H1 (cell line): ENCODE results near the gene DMRT1. TPM values are rescaled to one million over a fixed set of nuclear protein-coding genes. Genes with fewer than 3 reads are reported as not detected.

ENCODE experiments used
- CTCF ChIA-PET: fragments of 300-600 bp; sonication (Branson Sonifier 250); formaldehyde crosslinking; loops from one replicate; lab custom pipeline; 2021; ENCODE audit not compliant: partially characterized antibody; lab: Charles Lee
- POLR2A ChIA-PET: fragments of 300-600 bp; sonication (Branson Sonifier 250); formaldehyde crosslinking; loops from one replicate; lab custom pipeline; 2021; ENCODE audit warnings: inconsistent platforms; ENCODE audit not compliant: partially characterized antibody; lab: Charles Lee
- DNase-seq, 2 experiments: peaks; one replicate each; pipeline versions ENCODE4 v3.0.0 to v3.0.0-alpha.2; 2010 to 2022; ENCODE audit warnings: low spot score in 2 of 2, low read depth in 1 of 2, mixed read lengths in 1 of 2
- FAIRE-seq: peaks from 2 replicates; lab custom pipeline; 2011; peaks lifted over from hg19 to GRCh38; lab: Jason Lieb, UNC
- H2AFZ ChIP-seq: 2 replicates; pipeline ENCODE4 v1.8.1; 2012; ENCODE audit warnings: low read length, inconsistent platforms
- H2AK5ac ChIP-seq: 2 replicates; pipeline ENCODE4 v1.6.1; 2013; ENCODE audit warnings: low read depth, low read length
- H2BK120ac ChIP-seq: replicated peaks from 2 replicates; pipeline ENCODE3; 2013; ENCODE audit warnings: low read depth, low read length, inconsistent platforms
- H2BK12ac ChIP-seq: 2 replicates; pipeline ENCODE4 v1.6.1; 2013; ENCODE audit warnings: low read depth, low read length
- H2BK15ac ChIP-seq: 2 replicates; pipeline ENCODE4 v1.6.1; 2013; ENCODE audit warnings: low read length
- H2BK20ac ChIP-seq: 2 replicates; pipeline ENCODE4 v1.6.1; 2013; ENCODE audit warnings: low read length
- H2BK5ac ChIP-seq: 2 replicates; pipeline ENCODE4 v1.6.1; 2013; ENCODE audit warnings: low read depth, low read length
- H3K14ac ChIP-seq: 2 replicates; pipeline ENCODE4 v1.6.1; 2013; ENCODE audit warnings: inconsistent platforms; ENCODE audit not compliant: insufficient read length
- H3K18ac ChIP-seq: 2 replicates; pipeline ENCODE4 v1.6.1; 2013; ENCODE audit warnings: low read length; ENCODE audit errors: extremely low read depth
- H3K23ac ChIP-seq: 2 replicates; pipeline ENCODE4 v1.6.1; 2013; ENCODE audit warnings: inconsistent platforms; ENCODE audit not compliant: insufficient read length
- H3K23me2 ChIP-seq: 2 replicates; pipeline ENCODE4 v1.6.1; 2013; ENCODE audit warnings: low read depth, low read length
- H3K27ac ChIP-seq: 2 replicates; pipeline ENCODE4 v1.6.1; 2011; ENCODE audit warnings: low read depth, low read length, inconsistent platforms
- H3K27me3 ChIP-seq, 4 experiments: replicated peaks in 1 of 4; 1 replicate in 1 of 4; 2 replicates in 3 of 4; pipeline versions ENCODE4 v1.6.1 to v1.8.1; 2011 to 2013; ENCODE audit warnings: low read length in 3 of 4, mild to moderate bottlenecking in 3 of 4, inconsistent platforms in 2 of 4, mixed read lengths in 2 of 4, moderate library complexity in 1 of 4; ENCODE audit not compliant: control insufficient read depth in 3 of 4, insufficient read depth in 3 of 4; ENCODE audit errors: extremely low read depth in 1 of 4
- H3K36me3 ChIP-seq, 4 experiments: 2 replicates each; pipeline versions ENCODE4 v1.6.1 to v1.8.1; 2011 to 2013; ENCODE audit warnings: mild to moderate bottlenecking in 4 of 4, low read length in 3 of 4, moderate library complexity in 2 of 4, control low read depth in 1 of 4, inconsistent platforms in 1 of 4; ENCODE audit not compliant: insufficient read depth in 4 of 4, control insufficient read depth in 2 of 4
- H3K4ac ChIP-seq: replicated peaks from 2 replicates; pipeline ENCODE3; 2013; ENCODE audit warnings: low read length, low read depth, mixed read lengths, inconsistent platforms; ENCODE audit not compliant: insufficient read length
- H3K4me1 ChIP-seq, 4 experiments: replicated peaks in 1 of 4; 1 replicate in 1 of 4; 2 replicates in 3 of 4; pipeline versions ENCODE4 v1.6.1 to v1.8.1; 2011 to 2013; ENCODE audit warnings: low read length in 3 of 4, inconsistent platforms in 2 of 4, mixed read lengths in 1 of 4; ENCODE audit not compliant: insufficient read depth in 4 of 4, control insufficient read depth in 3 of 4
- H3K4me2 ChIP-seq, 2 experiments: 2 replicates each; pipeline versions ENCODE4 v1.6.1 to v1.8.1; 2011 to 2013; ENCODE audit warnings: low read depth in 2 of 2, low read length in 2 of 2, control low read depth in 1 of 2, inconsistent platforms in 1 of 2, mild to moderate bottlenecking in 1 of 2; ENCODE audit not compliant: insufficient read depth in 1 of 2
- H3K4me3 ChIP-seq, 4 experiments: fragments of 200-600, 300-600 bp in 1 of 4; sonication (generic), shearing (Covaris generic), sonication (Bioruptor Twin) in 1 of 4; 2 replicates each; pipeline versions ENCODE4 v1.5.1 to v1.8.1; 2011 to 2016; ENCODE audit warnings: low read length in 4 of 4, low read depth in 3 of 4, control low read depth in 2 of 4, inconsistent platforms in 2 of 4, mild to moderate bottlenecking in 2 of 4, mixed read lengths in 1 of 4, moderate library complexity in 1 of 4; ENCODE audit not compliant: insufficient read depth in 2 of 4; ENCODE audit errors: extremely low read depth in 1 of 4
- H3K56ac ChIP-seq: replicated peaks from 2 replicates; pipeline ENCODE3; 2013; ENCODE audit warnings: low read depth, mild to moderate bottlenecking, mixed read lengths, low read length, inconsistent platforms; ENCODE audit not compliant: insufficient read length
- H3K79me1 ChIP-seq: 2 replicates; pipeline ENCODE4 v1.6.1; 2013; ENCODE audit warnings: low read depth, low read length, control low read depth
- H3K79me2 ChIP-seq, 2 experiments: 2 replicates each; pipeline versions ENCODE4 v1.6.1 to v1.8.1; 2012 to 2013; ENCODE audit warnings: low read length in 2 of 2, mild to moderate bottlenecking in 2 of 2, inconsistent platforms in 1 of 2; ENCODE audit not compliant: insufficient read depth in 2 of 2, control insufficient read depth in 1 of 2
- H3K9ac ChIP-seq, 4 experiments: replicated peaks in 1 of 4; 1 replicate in 1 of 4; 2 replicates in 3 of 4; pipeline versions ENCODE4 v1.6.1 to v1.8.1; 2011 to 2013; ENCODE audit warnings: low read depth in 3 of 4, low read length in 3 of 4, control low read depth in 2 of 4, mild to moderate bottlenecking in 2 of 4, moderate library complexity in 2 of 4, inconsistent platforms in 1 of 4; ENCODE audit errors: extremely low read depth in 1 of 4
- H3K9me3 ChIP-seq, 2 experiments: 2 replicates each; pipeline versions ENCODE4 v1.6.1 to v1.8.1; 2012 to 2013; ENCODE audit warnings: mild to moderate bottlenecking in 2 of 2, moderate library complexity in 2 of 2, control low read depth in 1 of 2, inconsistent platforms in 1 of 2, low read depth in 1 of 2, low read length in 1 of 2, mixed read lengths in 1 of 2; ENCODE audit not compliant: insufficient read depth in 2 of 2
- H4K20me1 ChIP-seq, 2 experiments: replicated peaks in 1 of 2; 2 replicates each; pipeline versions ENCODE3 to v1.8.1; 2011 to 2013; ENCODE audit warnings: inconsistent platforms in 2 of 2, low read length in 2 of 2, mild to moderate bottlenecking in 1 of 2; ENCODE audit not compliant: insufficient read depth in 2 of 2, control insufficient read depth in 1 of 2
- H4K5ac ChIP-seq: 2 replicates; pipeline ENCODE4 v1.6.1; 2013; ENCODE audit warnings: low read length, low read depth, mixed read lengths, inconsistent platforms; ENCODE audit not compliant: insufficient read length
- H4K8ac ChIP-seq: 2 replicates; pipeline ENCODE4 v1.8.0; 2013; ENCODE audit warnings: mild to moderate bottlenecking, moderate library complexity, low read length, inconsistent platforms; ENCODE audit not compliant: insufficient read depth; ENCODE audit errors: extremely low read depth
- H4K91ac ChIP-seq: replicated peaks from 2 replicates; pipeline ENCODE3; 2013; ENCODE audit warnings: low read length, mixed read lengths, inconsistent platforms; ENCODE audit not compliant: insufficient read length
- ASH2L ChIP-seq: fragments of 200-600, 300-600 bp; sonication (generic); IDR thresholded peaks from one replicate; pipeline ENCODE4 v1.7.1; 2017; ENCODE audit warnings: low read length
- ATF2 ChIP-seq: IDR thresholded peaks from 2 replicates; pipeline ENCODE4 v1.6.1; 2012; ENCODE audit warnings: low read length, inconsistent platforms
- BRCA1 ChIP-seq: IDR thresholded peaks from 2 replicates; pipeline ENCODE4 v1.6.1; 2012; ENCODE audit warnings: low read depth, low read length, improper control_type of control experiment
- CEBPB ChIP-seq: IDR thresholded peaks from 2 replicates; pipeline ENCODE4 v1.6.1; 2012; ENCODE audit warnings: low read depth, low read length
- EP300 ChIP-seq, 2 experiments: IDR thresholded peaks; 1 replicate in 1 of 2; 2 replicates in 1 of 2; pipeline ENCODE4 v1.6.1; 2011 to 2012; ENCODE audit warnings: low read depth in 2 of 2, low read length in 2 of 2, mild to moderate bottlenecking in 2 of 2, borderline replicate concordance in 1 of 2, inconsistent platforms in 1 of 2, moderate library complexity in 1 of 2
- FOSL1 ChIP-seq: IDR thresholded peaks from 2 replicates; pipeline ENCODE4 v1.6.1; 2011; ENCODE audit warnings: mild to moderate bottlenecking, low read depth, low read length, moderate library complexity; ENCODE audit not compliant: insufficient read depth
- JUN ChIP-seq: IDR thresholded peaks from 2 replicates; pipeline ENCODE4 v1.6.1; 2011; ENCODE audit warnings: low read depth, mild to moderate bottlenecking, improper control_type of control experiment, low read length
- RBBP5 ChIP-seq: IDR thresholded peaks from 2 replicates; pipeline ENCODE4 v1.7.1; 2012; ENCODE audit warnings: low read depth, mild to moderate bottlenecking, inconsistent platforms, low read length, moderate library complexity, borderline replicate concordance
- YY1 ChIP-seq: IDR thresholded peaks from 2 replicates; pipeline ENCODE4 v1.6.1; 2011; ENCODE audit warnings: low read depth, mild to moderate bottlenecking, low read length
- WGBS, 2 experiments: shearing (Covaris generic) in 1 of 2; methylation state at CpG; one replicate each; pipeline versions ENCODE4 v1.1.6 to v1.1.7; 2013 to 2015; ENCODE audit warnings: low lambda C conversion rate in 2 of 2, mixed read lengths in 2 of 2, inconsistent platforms in 1 of 2, low coverage in 1 of 2, missing lambda C conversion rate in 1 of 2; ENCODE audit not compliant: insufficient replicate concordance in 2 of 2, insufficient coverage in 1 of 2, insufficient read length in 1 of 2; ENCODE audit errors: extremely low coverage in 1 of 2, missing lambda C conversion rate in 1 of 2; 5-methylcytosine and 5-hydroxymethylcytosine counted together
- polyA plus RNA-seq, 7 experiments: library from polyadenylated mRNA; depleted of rRNA in 3 of 7; stranded (reverse) in 5 of 7; unstranded in 2 of 7; fragments of >200 nt in 5 of 7; fragments of 200-250 nt in 2 of 7; gene quantifications; 1 replicate in 5 of 7; 2 replicates in 1 of 7; 4 replicates in 1 of 7; pipeline versions ENCODE4 v1.2.1 to v1.2.3, GENCODE V29; 2011 to 2013; ENCODE audit warnings: missing spikeins in 2 of 7, mixed read lengths in 2 of 7
- total RNA-seq: library from RNA; stranded (reverse); fragmentation: NEBNext Ultra II Directional; extraction: Animal tissue kit (Norgen Biotek cat#: 25700); gene quantifications from 2 replicates; pipeline ENCODE4 v1.2.1, GENCODE V29; 2021

The DMRT1 gene
- total and polyA plus RNA-seq, 2 of the 8 experiments (the other 6 are each of a cell fraction or from before 2014, with no cell fraction given), result 0.15 TPM; not detected in 1

- Histone ChIP-seq H2BK5ac (no peak overlapping the region), H3K79me1 (no peaks in the 10 kb centered on the region), H2BK20ac (no peak overlapping the region), H2BK120ac (no peak overlapping the region), H3K4me3 (no peak overlapping the region), H4K5ac (no peak overlapping the region), H3K4me1 (no peaks in the 10 kb centered on the region; a peak in 1 of 7 replicates), H2AFZ (no peak overlapping the region), H3K79me2 (no peaks in the 10 kb centered on the region), H3K23me2 (no peaks in the 10 kb centered on the region), H3K36me3 (no peaks in the 10 kb centered on the region), H3K9me3 (peaks cover 2 to 3% of the 10 kb centered on the region in 2 experiments; a peak in 1 of 4 replicates), H2BK15ac (no peak overlapping the region), H3K4ac (no peak overlapping the region), H3K4me2 (no peak overlapping the region), H3K14ac (no peak overlapping the region), H4K8ac (no peak overlapping the region), H2AK5ac (no peak overlapping the region), H3K56ac (no peak overlapping the region), H2BK12ac (no peak overlapping the region), H3K27ac (no peak overlapping the region), H3K23ac (no peak overlapping the region), H3K9ac (no peak overlapping the region), H4K20me1 (no peaks in the 10 kb centered on the region), H4K91ac (no peak overlapping the region), H3K18ac (no peak overlapping the region), H3K27me3 (peaks cover 0 to 2% (median 0%) of the 10 kb centered on the region in 4 experiments; a peak in 2 of 7 replicates)
- 71% methylated on average over 3 of the region's 3 CpGs; no CpG with 5 or more reads in 1 of the 2 experiments for WGBS, 2 experiments
- ChIA-PET POLR2A (no interaction called here), CTCF (interaction anchor here (0.6 to 3.6 kb wide), 19 partner anchors 7 to 831 kb away, joined by 3 to 26 read pairs (median 5); no protein-coding TSS in a partner anchor)
- TF ChIP-seq BRCA1, result no peak
- TF ChIP-seq FOSL1, result no peak
- no peak for TF ChIP-seq CEBPB
- no peak for TF ChIP-seq YY1
- no peak for TF ChIP-seq ASH2L
- no peak for TF ChIP-seq RBBP5
- TF ChIP-seq JUN, result no peak
- no peak for TF ChIP-seq ATF2
- no peak for TF ChIP-seq EP300 (IDR thresholded peaks at IDR 0.05; ENCODE audit: borderline replicate concordance in 1 of 2, low read depth in 2 of 2, low read length in 2 of 2)
- DNase-seq (no peak), FAIRE-seq (no peak)
Measured at GRCh38 chr9:1008216-1008615, 166.7 kb downstream of the DMRT1 start.
